B cell (primary cell): Measurements from ENCODE around the gene VEGFB. TPM values are rescaled to one million over a fixed set of nuclear protein-coding genes. Genes with fewer than 3 reads are reported as not detected.

Experiments
- ATAC-seq: fragments of 200-7000 bp; cut with Tn5 transposase; one replicate; pipeline ENCODE4 v1.10.0; 2021; ENCODE audit warnings: low read depth, mild to moderate bottlenecking, moderate number of reproducible peaks, moderate library complexity
- CTCF ChIA-PET: fragments of 350-600 bp; sonication (Branson Sonifier 250); formaldehyde crosslinking; loops from one replicate; lab custom pipeline; 2021; ENCODE audit warnings: antibody characterized with exemption, inconsistent platforms; lab: Charles Lee
- POLR2A ChIA-PET: fragments of 350-600 bp; sonication (Branson Sonifier 250); formaldehyde crosslinking; loops from one replicate; lab custom pipeline; 2021; ENCODE audit warnings: antibody characterized with exemption; lab: Charles Lee
- DNase-seq: peaks from one replicate; pipeline ENCODE4 v3.0.0; 2013
- H2AFZ ChIP-seq: 2 replicates; pipeline ENCODE4 v1.6.1; 2012; ENCODE audit warnings: mild to moderate bottlenecking, low read depth, low read length; ENCODE audit not compliant: insufficient read depth, poor library complexity, severe bottlenecking
- H3K27ac ChIP-seq, 2 donors: 1 replicate in 1 of 2; 2 replicates in 1 of 2; pipeline ENCODE4 v1.5.1; 2012 to 2013; ENCODE audit warnings: low read length in 2 of 2, mild to moderate bottlenecking in 2 of 2, moderate library complexity in 1 of 2
- H3K27me3 ChIP-seq, 4 experiments: fragments of 200-600 bp in 1 of 4; sonication (generic) in 1 of 4; replicated peaks in 1 of 4; 1 replicate in 2 of 4; 2 replicates in 2 of 4; pipeline versions ENCODE4 v1.6.1 to v1.7.0; 2013 to 2016; ENCODE audit warnings: low read length in 3 of 4, mild to moderate bottlenecking in 2 of 4, mixed read lengths in 1 of 4, moderate library complexity in 1 of 4; ENCODE audit not compliant: insufficient read depth in 4 of 4, control insufficient read depth in 3 of 4; ENCODE audit errors: control extremely low read depth in 1 of 4
- H3K36me3 ChIP-seq, 2 experiments: replicated peaks in 1 of 2; 1 replicate in 1 of 2; 2 replicates in 1 of 2; pipeline versions ENCODE4 v1.6.1 to v1.7.1; 2013; ENCODE audit warnings: low read length in 1 of 2; ENCODE audit not compliant: insufficient read depth in 2 of 2, control insufficient read depth in 1 of 2; ENCODE audit errors: control extremely low read depth in 1 of 2, extremely low read depth in 1 of 2
- H3K4me1 ChIP-seq, 2 donors: fragments of 200-600 bp in 1 of 2; sonication (generic) in 1 of 2; 1 replicate in 1 of 2; 2 replicates in 1 of 2; pipeline versions ENCODE4 v1.5.1 to v1.6.1; 2013 to 2017; ENCODE audit warnings: low read length in 2 of 2; ENCODE audit not compliant: control insufficient read depth in 2 of 2, insufficient read depth in 2 of 2
- H3K4me2 ChIP-seq: replicated peaks from 2 replicates; pipeline ENCODE3; 2012; ENCODE audit warnings: mild to moderate bottlenecking, low read depth, low read length; ENCODE audit not compliant: poor library complexity, severe bottlenecking
- H3K4me3 ChIP-seq, 5 experiments: fragments of 200-600 bp in 1 of 5; sonication (generic) in 1 of 5; 1 replicate in 3 of 5; 2 replicates in 2 of 5; pipeline versions ENCODE4 v1.5.1 to v1.7.0; 2011 to 2016; ENCODE audit warnings: low read length in 4 of 5, mild to moderate bottlenecking in 4 of 5, low read depth in 2 of 5, control low read depth in 1 of 5, moderate library complexity in 1 of 5; ENCODE audit not compliant: insufficient read depth in 1 of 5; ENCODE audit errors: control extremely low read depth in 1 of 5, extremely low read depth in 1 of 5
- H3K79me2 ChIP-seq: fragments of 200-600 bp; sonication (generic); one replicate; pipeline ENCODE4 v1.6.0; 2016; ENCODE audit warnings: low read length; ENCODE audit not compliant: control insufficient read depth, insufficient read depth
- H3K9ac ChIP-seq: fragments of 200-600 bp; sonication (generic); 2 replicates; pipeline ENCODE4 v1.6.1; 2017; ENCODE audit warnings: mild to moderate bottlenecking, low read length, moderate library complexity
- H3K9me3 ChIP-seq, 3 donors: one replicate each; pipeline versions ENCODE4 v1.6.1 to v1.7.1; 2013; ENCODE audit warnings: low read length in 2 of 3; ENCODE audit not compliant: control insufficient read depth in 2 of 3, insufficient read depth in 1 of 3; ENCODE audit errors: control extremely low read depth in 1 of 3
- H4K20me1 ChIP-seq: 2 replicates; pipeline ENCODE4 v1.6.0; 2012; ENCODE audit warnings: mild to moderate bottlenecking, low read length; ENCODE audit not compliant: insufficient read depth, control insufficient read depth, poor library complexity, severe bottlenecking
- H3K27ac Mint-ChIP-seq: one replicate; pipeline ENCODE4 v1.8.0; 2021; ENCODE audit warnings: mixed read lengths
- H3K27me3 Mint-ChIP-seq: one replicate; pipeline ENCODE4 v1.8.0; 2021; ENCODE audit warnings: mixed read lengths
- H3K4me1 Mint-ChIP-seq: one replicate; pipeline ENCODE4 v1.8.0; 2021; ENCODE audit warnings: mixed read lengths
- H3K4me3 Mint-ChIP-seq: one replicate; pipeline ENCODE4 v1.8.0; 2021; ENCODE audit warnings: mixed read lengths
- H3K9me3 Mint-ChIP-seq: one replicate; pipeline ENCODE4 v1.8.0; 2022; ENCODE audit warnings: mixed read lengths; ENCODE audit not compliant: insufficient read depth
- CTCF ChIP-seq: fragments of 200-600 bp; IDR thresholded peaks from one replicate; pipeline ENCODE4 v1.8.0; 2022; ENCODE audit warnings: antibody characterized with exemption, mild to moderate bottlenecking
- EZH2 ChIP-seq: IDR thresholded peaks from 2 replicates; pipeline ENCODE4 v1.6.1; 2012; ENCODE audit warnings: borderline replicate concordance, low read depth, mild to moderate bottlenecking, moderate library complexity, low read length; ENCODE audit not compliant: insufficient read depth, poor library complexity, severe bottlenecking
- WGBS: methylation state at CpG from one replicate; pipeline ENCODE4 v1.1.5; 2013; ENCODE audit warnings: missing lambda C conversion rate; ENCODE audit not compliant: insufficient coverage; 5-methylcytosine and 5-hydroxymethylcytosine counted together
- intact Hi-C: fragments of 100-400 bp; cut with micrococcal nuclease; formaldehyde crosslinking; loops from one replicate; pipeline ENCODE4 v1.10.0; 2022
- polyA plus RNA-seq: library from polyadenylated mRNA; depleted of rRNA; stranded (reverse); fragments of >200 nt; gene quantifications from 2 replicates; pipeline ENCODE4 v1.2.3, GENCODE V29; 2012
- total RNA-seq, 2 donors: library from RNA; stranded (reverse); fragments of 120-200 nt in 1 of 2; gene quantifications; 1 replicate in 1 of 2; 2 replicates in 1 of 2; pipeline versions ENCODE4 v1.2.3 to v1.2.4, GENCODE V29; 2013 to 2022

VEGFB gene
- total and polyA plus RNA-seq, 2 donors (not counting 1 experiment from before 2014, with no cell fraction given), result 56.4 to 152 TPM

- Histone ChIP-seq H3K9ac (no peak overlapping the region), H4K20me1 (peaks cover 37% of the 10 kb centered on the region), H2AFZ (no peak overlapping the region), H3K27me3 (no peaks in the 10 kb centered on the region), H3K27ac (no peak overlapping the region), H3K4me1 (peaks cover 4 to 6% of the 10 kb centered on the region in 2 donors), H3K36me3 (peaks cover 13 to 84% of the 10 kb centered on the region in 2 experiments), H3K79me2 (peaks cover 8% of the 10 kb centered on the region), H3K4me3 (no peak overlapping the region), H3K4me2 (no peak overlapping the region), H3K9me3 (no peaks in the 10 kb centered on the region)
- H3K4me3 Mint-ChIP-seq, result no peak overlapping the region
- intact Hi-C loops, result no loop called here
- ChIA-PET POLR2A (interaction anchor here (0.6 kb wide), 1 partner anchor 33 kb away, joined by 3 read pairs; no protein-coding TSS in a partner anchor), CTCF (interaction anchor here (0.6 to 3.2 kb wide), 5 partner anchors 8 to 317 kb away, joined by 3 to 12 read pairs (median 4); no protein-coding TSS in a partner anchor)
- WGBS, result 98% methylated on average over 6 of the region's 9 CpGs
- TF ChIP-seq CTCF, result no peak
- TF ChIP-seq EZH2, result no peak
- DNase-seq (no peak), ATAC-seq (no peak)
- no peaks in the 10 kb centered on the region for H3K9me3 Mint-ChIP-seq
- H3K27me3 Mint-ChIP-seq, result no peaks in the 10 kb centered on the region
- peaks cover 8% of the 10 kb centered on the region for H3K4me1 Mint-ChIP-seq
- no peak overlapping the region for H3K27ac Mint-ChIP-seq
Measured at GRCh38 chr11:64196626-64197025, 37.8 kb upstream of the VEGFB start.

DNA sequence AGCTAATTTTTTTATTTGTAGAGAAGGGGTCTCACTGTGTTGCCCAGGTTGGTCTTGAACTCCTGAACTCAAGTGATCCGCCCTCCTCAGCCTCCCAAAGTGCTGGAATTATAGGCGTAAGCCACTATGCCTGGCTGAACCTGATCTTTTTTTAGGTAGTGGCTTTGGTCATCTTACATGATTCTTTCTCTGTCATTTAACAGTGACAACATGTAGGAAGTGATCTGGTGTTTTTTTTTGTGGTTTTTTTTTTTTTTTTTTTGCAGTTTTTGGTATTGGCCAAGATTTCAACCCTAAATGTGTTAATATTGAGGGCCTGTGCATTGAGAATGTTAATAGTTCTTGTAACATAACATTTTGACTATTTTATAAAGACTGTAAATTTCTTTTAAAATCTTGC lies 35.9 kb upstream of the VEGFB start:
- no peak overlapping the region for H3K27ac Mint-ChIP-seq
- Histone ChIP-seq H3K4me2 (no peak overlapping the region), H3K27ac (no peak overlapping the region), H3K9me3 (no peaks in the 10 kb centered on the region), H3K36me3 (peaks cover 10 to 85% of the 10 kb centered on the region in 2 experiments), H3K4me3 (no peak overlapping the region), H2AFZ (no peak overlapping the region), H3K27me3 (no peaks in the 10 kb centered on the region), H3K79me2 (peaks cover 8% of the 10 kb centered on the region), H4K20me1 (peaks cover 23% of the 10 kb centered on the region), H3K9ac (no peak overlapping the region), H3K4me1 (no peaks in the 10 kb centered on the region)
- no peak for DNase-seq
- intact Hi-C loops, result no loop called here
- TF ChIP-seq CTCF (no peak), EZH2 (no peak)
- no peak for ATAC-seq
- no peaks in the 10 kb centered on the region for H3K27me3 Mint-ChIP-seq
- no peaks in the 10 kb centered on the region for H3K4me1 Mint-ChIP-seq
- ChIA-PET POLR2A (interaction anchor here (0.6 kb wide), 1 partner anchor 429 kb away, joined by 3 read pairs; no protein-coding TSS in a partner anchor), CTCF (no interaction called here)
- H3K4me3 Mint-ChIP-seq, result no peak overlapping the region
- H3K9me3 Mint-ChIP-seq, result no peaks in the 10 kb centered on the region
- no CpG with 5 or more reads among the region's 2 CpGs for WGBS
